OCI-LY7 (cell line): ENCODE results near the gene SMARCC1.

ENCODE experiments used
- EZH2phosphoT487 ChIP-seq: fragments of 200-600 bp; sonication (generic); IDR thresholded peaks from 2 replicates; pipeline ENCODE4 v1.6.1; 2018; ENCODE audit warnings: low read depth, borderline replicate concordance, mild to moderate bottlenecking, mixed run types, antibody characterized with exemption, low read length, moderate library complexity, mixed read lengths
- TF ChIP-seq, protein P1 (sequence below): fragments of 200-600 bp; sonication (generic); conservative IDR thresholded peaks from 2 replicates; pipeline ENCODE4 v1.5.1; 2014; ENCODE audit warnings: mild to moderate bottlenecking, antibody characterized with exemption, low read length, moderate library complexity, mixed read lengths

DNA sequence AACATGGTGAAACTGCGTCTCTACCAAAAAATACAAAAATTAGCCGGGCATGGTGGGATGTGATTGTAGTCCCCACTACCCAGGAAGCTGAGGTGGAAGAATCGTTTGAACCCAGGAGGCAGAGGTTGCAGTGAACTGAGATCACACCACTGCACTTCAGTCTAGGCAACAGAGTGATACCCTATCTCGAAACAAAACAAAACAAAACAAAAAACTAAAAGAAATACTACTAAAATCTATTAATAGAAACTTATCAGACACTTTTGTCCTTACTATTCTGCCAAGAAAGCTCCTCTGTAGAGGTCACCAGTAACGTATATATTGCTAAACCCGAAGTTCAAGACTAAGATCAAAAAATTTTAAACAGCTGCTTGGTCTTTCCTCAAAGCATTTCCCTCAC, 67.1 kb downstream of the SMARCC1 start:
- TF ChIP-seq, protein P1, sequence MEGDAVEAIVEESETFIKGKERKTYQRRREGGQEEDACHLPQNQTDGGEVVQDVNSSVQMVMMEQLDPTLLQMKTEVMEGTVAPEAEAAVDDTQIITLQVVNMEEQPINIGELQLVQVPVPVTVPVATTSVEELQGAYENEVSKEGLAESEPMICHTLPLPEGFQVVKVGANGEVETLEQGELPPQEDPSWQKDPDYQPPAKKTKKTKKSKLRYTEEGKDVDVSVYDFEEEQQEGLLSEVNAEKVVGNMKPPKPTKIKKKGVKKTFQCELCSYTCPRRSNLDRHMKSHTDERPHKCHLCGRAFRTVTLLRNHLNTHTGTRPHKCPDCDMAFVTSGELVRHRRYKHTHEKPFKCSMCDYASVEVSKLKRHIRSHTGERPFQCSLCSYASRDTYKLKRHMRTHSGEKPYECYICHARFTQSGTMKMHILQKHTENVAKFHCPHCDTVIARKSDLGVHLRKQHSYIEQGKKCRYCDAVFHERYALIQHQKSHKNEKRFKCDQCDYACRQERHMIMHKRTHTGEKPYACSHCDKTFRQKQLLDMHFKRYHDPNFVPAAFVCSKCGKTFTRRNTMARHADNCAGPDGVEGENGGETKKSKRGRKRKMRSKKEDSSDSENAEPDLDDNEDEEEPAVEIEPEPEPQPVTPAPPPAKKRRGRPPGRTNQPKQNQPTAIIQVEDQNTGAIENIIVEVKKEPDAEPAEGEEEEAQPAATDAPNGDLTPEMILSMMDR = no peak
- TF ChIP-seq EZH2phosphoT487 = no peak
